ENCODE results near the gene ALKBH5.

Gene ALKBH5

DNA sequence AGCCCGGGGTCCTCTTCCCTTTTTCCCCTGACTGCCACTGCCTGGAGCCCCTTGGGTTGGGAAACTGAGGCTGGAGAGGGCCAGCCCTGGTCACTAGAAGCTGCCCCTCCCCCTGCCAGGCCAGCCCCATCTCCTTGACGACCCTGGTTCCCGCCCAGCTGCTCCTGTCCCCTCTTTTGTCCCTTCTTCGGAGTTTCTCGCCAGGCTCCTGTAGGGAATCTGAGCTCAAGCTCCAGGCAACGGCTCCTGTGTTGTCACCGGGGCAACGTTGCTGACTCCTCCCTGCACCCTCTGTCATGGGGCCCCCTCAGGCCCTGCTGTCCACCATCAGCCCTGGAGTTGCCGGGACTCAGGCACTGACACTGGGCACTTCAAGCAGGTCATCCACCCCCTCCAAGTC, 47.5 kb downstream of the ALKBH5 start:
- no peak for ATAC-seq (replicated peaks; ENCODE audit: extremely low read depth, poor library complexity, severe bottlenecking)
- peaks cover 6% of the 10 kb centered on the region for H3K36me3 Mint-ChIP-seq (ENCODE audit: insufficient read depth)

DNA sequence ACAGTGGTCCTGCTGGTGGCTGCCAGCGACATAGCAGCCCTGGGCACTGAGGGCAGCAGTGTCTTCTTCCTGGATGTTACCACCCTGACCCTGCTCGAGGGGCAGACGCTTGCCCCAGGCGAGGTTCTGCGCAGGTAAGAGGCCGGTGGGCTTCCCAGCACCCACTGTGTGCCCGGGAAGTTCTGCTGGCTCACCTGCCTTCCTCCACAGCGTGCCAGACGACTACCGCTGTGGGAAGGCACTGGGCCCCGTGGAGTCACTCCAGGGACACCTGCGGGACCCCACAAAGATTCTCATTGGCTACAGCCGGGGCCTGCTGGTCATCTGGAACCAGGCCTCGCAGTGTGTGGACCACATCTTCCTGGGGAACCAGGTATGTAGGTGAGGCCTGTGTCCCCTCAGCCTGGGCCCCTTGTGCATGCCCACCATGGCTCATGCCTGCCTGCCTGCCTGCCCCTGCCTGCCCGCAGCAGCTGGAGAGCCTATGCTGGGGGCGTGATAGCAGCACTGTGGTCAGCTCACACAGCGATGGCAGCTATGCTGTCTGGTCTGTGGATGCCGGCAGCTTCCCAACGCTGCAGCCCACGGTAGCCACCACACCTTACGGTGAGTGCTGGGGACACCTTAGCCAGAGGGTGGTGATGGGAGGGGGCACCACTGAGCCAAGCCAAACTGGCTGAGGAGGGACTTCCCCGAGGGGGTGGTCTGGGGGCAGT, 50.3 kb downstream of the ALKBH5 start:
- Mint-ChIP-seq H3K9me3 (no peaks in the 10 kb centered on the region), H3K27ac (ENCODE audit: low read depth) (no peak overlapping the region), H3K27me3 (no peaks in the 10 kb centered on the region), H3K4me3 (no peak overlapping the region), H3K4me1 (peaks cover 17% of the 10 kb centered on the region), H3K36me3 (ENCODE audit: insufficient read depth) (peaks cover 3% of the 10 kb centered on the region)
- ATAC-seq (replicated peaks; ENCODE audit: extremely low read depth, poor library complexity, severe bottlenecking) (no peak), DNase-seq (ENCODE audit: low spot score in 2 of 2) (no peak)

More for the DNA sequence above, 47.5 kb downstream of the ALKBH5 start:
- no peaks in the 10 kb centered on the region for H3K9me3 Mint-ChIP-seq
- no peak for DNase-seq (ENCODE audit: low spot score in 2 of 2)
- peaks cover 44% of the 10 kb centered on the region for H3K4me1 Mint-ChIP-seq
- H3K4me3 Mint-ChIP-seq: no peak overlapping the region
- H3K27ac Mint-ChIP-seq (ENCODE audit: low read depth): no peak overlapping the region
- no peaks in the 10 kb centered on the region for H3K27me3 Mint-ChIP-seq

- no peak for DNase-seq (ENCODE audit: low spot score in 2 of 2)
- Mint-ChIP-seq H3K4me3 (no peak overlapping the region), H3K4me1 (peaks cover 12% of the 10 kb centered on the region), H3K27ac (ENCODE audit: low read depth) (no peak overlapping the region), H3K36me3 (ENCODE audit: insufficient read depth) (peaks cover 4% of the 10 kb centered on the region), H3K27me3 (no peaks in the 10 kb centered on the region), H3K9me3 (no peaks in the 10 kb centered on the region)
- no peak for ATAC-seq (replicated peaks; ENCODE audit: extremely low read depth, poor library complexity, severe bottlenecking)
Measured at GRCh38 chr17:18234853-18235380, 51.3 kb downstream of the ALKBH5 start.

DNA sequence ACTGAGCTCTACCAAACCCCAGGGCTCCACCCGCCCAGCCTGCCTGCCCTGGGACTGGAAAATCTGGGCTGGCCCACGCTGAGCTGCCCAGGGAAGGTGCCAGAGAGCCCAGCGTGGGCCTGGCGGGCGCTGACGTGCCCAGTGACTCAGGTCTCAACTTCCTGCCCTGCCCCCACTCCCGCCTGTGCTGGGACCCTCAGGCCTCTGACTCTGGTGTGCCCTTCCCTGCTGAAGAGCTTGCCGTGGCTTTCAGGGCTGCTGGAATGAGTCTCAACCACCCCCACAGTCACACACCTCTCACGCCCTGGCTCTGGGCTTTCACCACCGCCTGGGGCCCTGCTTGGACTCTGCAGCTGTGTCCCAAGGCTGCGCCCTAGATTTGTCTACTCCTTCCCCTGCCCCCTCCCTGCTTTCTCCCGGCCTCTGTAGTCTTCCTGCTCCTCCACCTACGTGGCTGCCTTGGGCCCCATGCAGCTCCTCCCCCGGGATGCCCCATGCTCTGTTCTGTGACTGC, 52.2 kb downstream of the ALKBH5 start:
- Mint-ChIP-seq H3K4me1 (peaks cover 10% of the 10 kb centered on the region), H3K27ac (ENCODE audit: low read depth) (peak overlapping the region; percentile 32), H3K9me3 (no peaks in the 10 kb centered on the region), H3K36me3 (ENCODE audit: insufficient read depth) (peaks cover 7% of the 10 kb centered on the region), H3K4me3 (no peak overlapping the region), H3K27me3 (no peaks in the 10 kb centered on the region)
- ATAC-seq (replicated peaks; ENCODE audit: extremely low read depth, poor library complexity, severe bottlenecking) (no peak), DNase-seq (ENCODE audit: low spot score in 2 of 2) (no peak)

DNA sequence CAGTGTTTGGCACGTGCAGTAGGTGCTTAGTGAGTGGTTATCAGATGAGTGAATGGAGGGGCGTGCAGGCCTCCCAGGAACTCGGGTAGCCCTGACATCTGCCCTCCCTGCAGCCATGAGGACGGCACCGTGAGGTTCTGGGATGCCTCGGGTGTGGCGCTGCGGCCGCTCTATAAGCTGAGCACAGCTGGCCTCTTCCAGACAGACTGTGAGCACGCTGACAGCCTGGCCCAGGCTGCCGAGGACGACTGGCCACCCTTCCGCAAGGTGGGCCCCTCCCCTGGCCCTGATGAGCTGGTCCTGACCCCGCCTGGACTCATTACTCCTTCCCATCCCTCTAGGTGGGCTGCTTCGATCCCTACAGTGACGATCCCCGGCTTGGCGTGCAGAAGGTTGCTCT, 52.9 kb downstream of the ALKBH5 start:
- peak overlapping the region; percentile 32 for H3K27ac Mint-ChIP-seq (ENCODE audit: low read depth)

GRCh38 chr17:18237461-18237860, 53.8 kb downstream of the ALKBH5 start:
- H3K27ac Mint-ChIP-seq (ENCODE audit: low read depth): no peak overlapping the region
- no peak for ATAC-seq (replicated peaks; ENCODE audit: extremely low read depth, poor library complexity, severe bottlenecking)
- H3K27me3 Mint-ChIP-seq: no peaks in the 10 kb centered on the region

More for the DNA sequence above, 52.9 kb downstream of the ALKBH5 start:
- Mint-ChIP-seq H3K27me3 (no peaks in the 10 kb centered on the region), H3K9me3 (no peaks in the 10 kb centered on the region), H3K4me1 (peaks cover 5% of the 10 kb centered on the region), H3K36me3 (ENCODE audit: insufficient read depth) (peaks cover 7% of the 10 kb centered on the region), H3K4me3 (no peak overlapping the region)
- DNase-seq (ENCODE audit: low spot score in 2 of 2) (no peak), ATAC-seq (replicated peaks; ENCODE audit: extremely low read depth, poor library complexity, severe bottlenecking) (no peak)

DNA sequence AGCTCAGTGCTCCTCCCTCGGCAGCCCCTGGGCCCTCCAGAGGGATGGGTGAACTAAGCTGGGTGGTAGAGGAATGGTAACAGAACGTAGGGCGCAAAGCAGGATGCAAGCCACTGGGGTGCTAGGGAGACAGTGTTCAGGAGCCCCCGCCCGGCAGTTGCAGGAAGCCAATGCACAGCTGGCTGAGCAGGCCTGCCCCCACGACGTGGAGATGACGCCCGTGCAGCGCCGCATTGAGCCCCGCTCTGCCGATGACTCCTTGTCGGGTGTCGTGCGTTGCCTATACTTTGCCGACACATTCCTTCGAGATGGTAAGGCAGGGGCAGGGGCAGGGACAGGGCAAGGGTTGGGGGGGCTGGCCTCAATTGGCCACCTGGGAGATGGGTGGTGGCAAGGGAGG, 54.7 kb downstream of the ALKBH5 start:
- peaks cover 5% of the 10 kb centered on the region for H3K4me1 Mint-ChIP-seq
- H3K9me3 Mint-ChIP-seq: no peaks in the 10 kb centered on the region
- H3K27me3 Mint-ChIP-seq: no peaks in the 10 kb centered on the region
- peaks cover 8% of the 10 kb centered on the region for H3K36me3 Mint-ChIP-seq (ENCODE audit: insufficient read depth)
- ATAC-seq (replicated peaks; ENCODE audit: extremely low read depth, poor library complexity, severe bottlenecking) (no peak), DNase-seq (ENCODE audit: low spot score in 2 of 2) (no peak)
- H3K27ac Mint-ChIP-seq (ENCODE audit: low read depth): no peak overlapping the region
- no peak overlapping the region for H3K4me3 Mint-ChIP-seq

More at GRCh38 chr17:18237461-18237860, 53.8 kb downstream of the ALKBH5 start:
- Mint-ChIP-seq H3K4me3 (no peak overlapping the region), H3K36me3 (ENCODE audit: insufficient read depth) (peaks cover 7% of the 10 kb centered on the region), H3K4me1 (peaks cover 5% of the 10 kb centered on the region), H3K9me3 (no peaks in the 10 kb centered on the region)
- DNase-seq (ENCODE audit: low spot score in 2 of 2): no peak

GRCh38 chr17:18240449-18240848, 56.8 kb downstream of the ALKBH5 start:
- H3K27me3 Mint-ChIP-seq: no peaks in the 10 kb centered on the region
- ATAC-seq (replicated peaks; ENCODE audit: extremely low read depth, poor library complexity, severe bottlenecking) (no peak), DNase-seq (ENCODE audit: low spot score in 2 of 2) (no peak)
- H3K36me3 Mint-ChIP-seq (ENCODE audit: insufficient read depth): peaks cover 16% of the 10 kb centered on the region
- H3K27ac Mint-ChIP-seq (ENCODE audit: low read depth): peak overlapping the region; percentile 70
- H3K9me3 Mint-ChIP-seq: no peaks in the 10 kb centered on the region
- peaks cover 5% of the 10 kb centered on the region for H3K4me1 Mint-ChIP-seq
- no peak overlapping the region for H3K4me3 Mint-ChIP-seq

DNA sequence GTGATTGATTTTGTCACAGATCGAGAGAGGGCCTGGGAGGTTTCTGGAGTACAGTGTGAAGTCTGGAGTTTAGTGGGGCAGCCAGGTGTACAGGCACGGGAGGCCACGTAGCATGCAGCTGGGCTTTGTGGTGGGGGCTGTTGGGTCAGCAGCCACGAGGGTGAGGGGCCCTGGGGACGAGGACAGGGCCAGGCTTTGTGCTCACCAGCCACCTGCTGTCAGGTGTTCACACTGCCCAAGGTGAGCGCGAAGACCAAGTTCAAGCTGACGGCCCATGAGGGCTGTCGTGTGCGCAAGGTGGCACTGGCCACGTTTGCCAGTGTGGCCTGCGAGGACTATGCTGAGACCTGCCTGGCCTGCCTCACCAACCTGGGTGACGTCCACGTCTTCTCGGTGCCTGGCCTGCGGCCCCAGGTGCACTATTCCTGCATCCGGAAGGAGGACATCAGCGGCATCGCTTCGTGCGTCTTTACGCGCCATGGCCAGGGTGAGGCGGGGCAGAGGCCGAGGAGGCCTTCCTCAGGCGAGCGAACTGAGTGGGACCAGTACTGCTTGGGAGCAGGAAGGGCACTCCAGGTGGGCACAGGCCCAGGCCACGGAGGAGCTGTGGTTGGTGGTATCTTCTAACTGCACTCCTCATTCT, 57.7 kb downstream of the ALKBH5 start:
- H3K36me3 Mint-ChIP-seq (ENCODE audit: insufficient read depth): peaks cover 17% of the 10 kb centered on the region
- no peaks in the 10 kb centered on the region for H3K27me3 Mint-ChIP-seq
- DNase-seq (ENCODE audit: low spot score in 2 of 2): no peak
- no peaks in the 10 kb centered on the region for H3K9me3 Mint-ChIP-seq
- ATAC-seq (replicated peaks; ENCODE audit: extremely low read depth, poor library complexity, severe bottlenecking): no peak
- no peak overlapping the region for H3K4me3 Mint-ChIP-seq
- H3K4me1 Mint-ChIP-seq: no peaks in the 10 kb centered on the region
- peak overlapping the region; percentile 70 for H3K27ac Mint-ChIP-seq (ENCODE audit: low read depth)

DNA sequence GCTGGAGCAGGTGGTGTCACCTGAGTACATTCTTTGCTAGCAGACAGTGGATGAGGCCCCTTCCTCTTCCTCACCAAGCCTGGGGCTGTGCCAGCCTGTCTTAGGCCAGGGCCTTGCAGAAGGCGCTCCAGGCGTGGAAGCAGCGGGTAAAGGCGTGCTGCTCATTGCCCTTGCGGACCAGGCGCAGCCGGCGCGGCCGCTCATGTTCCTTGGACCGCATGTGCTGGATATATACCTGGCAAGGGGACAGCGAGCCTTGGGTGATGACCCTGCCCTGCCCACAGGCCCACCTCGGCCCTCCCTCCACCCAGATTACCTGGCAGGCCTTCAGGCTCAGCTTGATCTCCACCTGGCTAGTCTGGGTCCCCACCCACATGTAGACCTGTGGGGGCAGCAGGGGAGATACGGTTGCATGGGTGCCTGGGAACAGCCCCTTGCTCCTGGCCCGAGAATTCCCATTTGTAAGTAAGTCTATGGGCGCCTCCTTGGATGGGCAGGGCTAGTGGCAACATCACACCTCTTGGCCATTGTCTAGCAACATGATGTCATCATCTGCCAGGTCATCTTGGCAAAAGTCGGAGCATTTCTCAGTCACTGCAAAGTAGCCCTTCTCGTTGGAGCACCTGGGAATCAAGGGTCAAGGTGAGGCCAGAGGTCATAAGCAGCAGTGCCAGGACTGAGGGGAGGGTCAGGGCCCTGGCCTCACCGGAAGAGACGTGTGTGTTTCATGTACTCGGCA, 61.6 kb downstream of the ALKBH5 start:
- Mint-ChIP-seq H3K9me3 (no peaks in the 10 kb centered on the region), H3K27ac (ENCODE audit: low read depth) (no peak overlapping the region), H3K4me3 (no peak overlapping the region), H3K4me1 (peaks cover 7% of the 10 kb centered on the region), H3K36me3 (ENCODE audit: insufficient read depth) (peaks cover 29% of the 10 kb centered on the region), H3K27me3 (no peaks in the 10 kb centered on the region)
- DNase-seq (ENCODE audit: low spot score in 2 of 2) (no peak), ATAC-seq (replicated peaks; ENCODE audit: extremely low read depth, poor library complexity, severe bottlenecking) (no peak)

DNA sequence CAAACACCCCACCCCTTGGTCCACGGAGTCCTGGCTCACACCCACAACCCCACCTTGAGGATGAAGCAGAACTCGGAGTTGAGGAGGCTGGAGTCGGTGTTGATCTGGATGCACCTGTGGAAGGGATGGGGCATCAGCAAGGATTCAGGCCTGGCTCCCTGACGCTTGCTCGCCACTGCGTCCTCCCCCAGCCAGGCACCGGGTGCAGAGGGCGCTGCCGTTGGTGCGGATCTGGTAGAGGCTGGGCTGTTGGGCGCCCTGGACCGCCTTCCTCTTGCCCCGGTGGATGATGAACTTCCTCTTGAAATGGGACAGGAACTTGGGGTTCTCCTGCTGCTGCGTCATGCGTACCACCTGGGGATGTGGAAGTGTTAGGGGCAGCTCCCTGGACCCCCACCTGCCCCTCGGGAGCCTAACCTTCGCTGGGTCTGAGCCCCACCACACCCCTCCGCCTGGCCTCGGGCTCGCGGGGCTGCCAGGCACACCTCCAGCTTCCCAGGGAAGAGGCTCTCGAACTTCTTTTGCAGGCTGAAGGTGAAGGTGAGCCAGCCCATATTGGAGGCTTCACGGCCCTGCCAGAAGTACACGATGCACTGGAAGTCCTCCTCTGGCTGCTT, 62.6 kb downstream of the ALKBH5 start:
- Mint-ChIP-seq H3K27ac (ENCODE audit: low read depth) (no peak overlapping the region), H3K4me3 (no peak overlapping the region), H3K36me3 (ENCODE audit: insufficient read depth) (peaks cover 36% of the 10 kb centered on the region), H3K9me3 (no peaks in the 10 kb centered on the region), H3K4me1 (peaks cover 7% of the 10 kb centered on the region), H3K27me3 (no peaks in the 10 kb centered on the region)
- DNase-seq (ENCODE audit: low spot score in 2 of 2) (no peak), ATAC-seq (replicated peaks; ENCODE audit: extremely low read depth, poor library complexity, severe bottlenecking) (no peak)

DNA sequence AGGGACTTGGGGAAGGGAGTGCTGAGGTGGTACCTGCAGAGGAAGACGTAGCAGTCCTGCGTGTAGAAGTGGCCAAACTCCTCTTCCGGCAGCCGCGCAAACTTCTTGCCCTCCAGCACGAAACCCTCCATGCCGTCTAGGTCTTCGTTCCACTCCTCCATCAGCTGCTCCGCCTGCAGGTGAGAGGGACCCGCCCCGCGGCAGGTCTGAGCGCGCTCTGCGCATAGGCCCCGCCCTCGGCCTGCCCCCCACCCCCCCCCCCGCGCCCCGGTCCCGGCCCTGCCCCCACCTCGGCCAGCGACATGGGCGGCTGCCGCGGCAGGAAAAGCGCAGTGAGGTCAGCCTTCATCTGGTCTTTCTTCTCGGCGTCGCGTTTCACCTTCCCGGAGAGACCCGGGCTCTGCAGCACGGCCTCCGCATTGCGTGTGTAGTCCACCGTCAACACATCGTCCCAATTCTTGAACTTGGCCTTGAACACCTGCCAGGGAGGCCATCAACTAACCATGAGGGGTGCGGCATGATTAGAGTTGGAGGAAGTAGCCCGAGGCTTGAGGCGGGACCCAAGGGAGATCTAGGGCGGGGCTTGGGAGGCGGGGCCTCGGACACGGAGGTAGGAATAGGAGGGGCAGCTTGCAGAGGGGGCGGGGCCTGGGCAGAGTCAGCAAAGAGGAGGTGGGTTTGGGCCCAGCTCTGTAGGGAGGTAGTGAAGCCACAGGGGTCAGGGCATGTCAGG, 63.4 kb downstream of the ALKBH5 start:
- Mint-ChIP-seq H3K9me3 (no peaks in the 10 kb centered on the region), H3K36me3 (ENCODE audit: insufficient read depth) (peaks cover 43% of the 10 kb centered on the region), H3K4me3 (no peak overlapping the region), H3K27me3 (no peaks in the 10 kb centered on the region), H3K4me1 (peaks cover 7% of the 10 kb centered on the region), H3K27ac (ENCODE audit: low read depth) (no peak overlapping the region)
- ATAC-seq (replicated peaks; ENCODE audit: extremely low read depth, poor library complexity, severe bottlenecking) (no peak), DNase-seq (ENCODE audit: low spot score in 2 of 2) (no peak)

All from central memory CD8-positive, alpha-beta T cell (primary cell).